ENCODE results near the gene CCDC85B.

DNA sequence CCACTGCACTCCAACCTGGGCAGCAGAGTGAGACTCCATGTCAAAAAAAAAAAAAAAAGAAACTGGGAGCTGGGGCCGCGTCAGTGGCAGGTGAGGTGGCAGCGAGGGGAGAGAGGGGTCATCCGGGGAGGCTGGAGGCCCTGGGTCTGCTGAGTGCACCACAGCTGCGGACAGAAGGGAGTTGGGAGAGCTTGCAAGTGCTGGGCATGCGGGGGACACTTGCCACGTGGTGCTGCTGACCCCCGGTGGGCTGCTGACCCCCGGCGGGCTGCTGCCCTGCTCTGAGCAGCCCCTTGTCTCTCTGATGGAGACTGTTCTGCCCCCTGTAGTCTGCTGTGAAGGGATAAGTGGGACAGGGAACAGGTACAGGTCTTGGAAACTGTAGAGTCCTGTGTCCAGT lies 31.4 kb downstream of the CCDC85B start:
- TF ChIP-seq FOSL2 (IDR thresholded peaks at IDR 0.05; ENCODE audit: borderline replicate concordance, low read depth), result no peak
- TF ChIP-seq, protein P1, sequence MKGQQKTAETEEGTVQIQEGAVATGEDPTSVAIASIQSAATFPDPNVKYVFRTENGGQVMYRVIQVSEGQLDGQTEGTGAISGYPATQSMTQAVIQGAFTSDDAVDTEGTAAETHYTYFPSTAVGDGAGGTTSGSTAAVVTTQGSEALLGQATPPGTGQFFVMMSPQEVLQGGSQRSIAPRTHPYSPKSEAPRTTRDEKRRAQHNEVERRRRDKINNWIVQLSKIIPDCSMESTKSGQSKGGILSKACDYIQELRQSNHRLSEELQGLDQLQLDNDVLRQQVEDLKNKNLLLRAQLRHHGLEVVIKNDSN (IDR thresholded peaks at IDR 0.05; ENCODE audit: borderline replicate concordance, low read depth), result no peak
- no peak for TF ChIP-seq CTCF (IDR thresholded peaks at IDR 0.05)
- no peak for TF ChIP-seq NFIC (IDR thresholded peaks at IDR 0.05; ENCODE audit: borderline replicate concordance)
- TF ChIP-seq GATA2 (CRISPR knock-in tag; IDR thresholded peaks at IDR 0.05), result no peak
- no peak for TF ChIP-seq YY1 (IDR thresholded peaks at IDR 0.05; ENCODE audit: low read depth)
- no peak for TF ChIP-seq MAX (IDR thresholded peaks at IDR 0.05; ENCODE audit: low read depth)
- TF ChIP-seq ZBTB33 (IDR thresholded peaks at IDR 0.05; ENCODE audit: borderline replicate concordance, low read depth), result no peak

Data from SK-N-SH (cell line).